Prostate gland (tissue), 2 donors: ENCODE data around the gene SLC28A3.

ENCODE experiments used
- POLR2A ChIP-seq: fragments of 450-650 bp; IDR thresholded peaks from one replicate; pipeline ENCODE4 v1.6.1; 2016; ENCODE audit warnings: antibody characterized with exemption, mild to moderate bottlenecking
- POLR2AphosphoS5 ChIP-seq: sonication (generic); formaldehyde crosslinking; IDR thresholded peaks from one replicate; pipeline ENCODE4 v1.6.1; 2017; ENCODE audit warnings: antibody characterized with exemption
- TF ChIP-seq, protein P1 (sequence below), 4 experiments: fragments of 200-600 bp in 2 of 4; fragments of 450-650 bp in 2 of 4; sonication (generic) in 2 of 4; IDR thresholded peaks; 1 replicate in 3 of 4; 2 replicates in 1 of 4; pipeline ENCODE4 v1.5.1; 2016 to 2019; ENCODE audit warnings: antibody characterized with exemption in 4 of 4, mild to moderate bottlenecking in 2 of 4, moderate library complexity in 2 of 4

GRCh38 chr9:84354035-84354434, 13.5 kb upstream of the SLC28A3 start:
- TF ChIP-seq POLR2AphosphoS5, result no peak
- TF ChIP-seq, protein P1, sequence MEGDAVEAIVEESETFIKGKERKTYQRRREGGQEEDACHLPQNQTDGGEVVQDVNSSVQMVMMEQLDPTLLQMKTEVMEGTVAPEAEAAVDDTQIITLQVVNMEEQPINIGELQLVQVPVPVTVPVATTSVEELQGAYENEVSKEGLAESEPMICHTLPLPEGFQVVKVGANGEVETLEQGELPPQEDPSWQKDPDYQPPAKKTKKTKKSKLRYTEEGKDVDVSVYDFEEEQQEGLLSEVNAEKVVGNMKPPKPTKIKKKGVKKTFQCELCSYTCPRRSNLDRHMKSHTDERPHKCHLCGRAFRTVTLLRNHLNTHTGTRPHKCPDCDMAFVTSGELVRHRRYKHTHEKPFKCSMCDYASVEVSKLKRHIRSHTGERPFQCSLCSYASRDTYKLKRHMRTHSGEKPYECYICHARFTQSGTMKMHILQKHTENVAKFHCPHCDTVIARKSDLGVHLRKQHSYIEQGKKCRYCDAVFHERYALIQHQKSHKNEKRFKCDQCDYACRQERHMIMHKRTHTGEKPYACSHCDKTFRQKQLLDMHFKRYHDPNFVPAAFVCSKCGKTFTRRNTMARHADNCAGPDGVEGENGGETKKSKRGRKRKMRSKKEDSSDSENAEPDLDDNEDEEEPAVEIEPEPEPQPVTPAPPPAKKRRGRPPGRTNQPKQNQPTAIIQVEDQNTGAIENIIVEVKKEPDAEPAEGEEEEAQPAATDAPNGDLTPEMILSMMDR (IDR thresholded peaks at IDR 0.05), result no peak
- no peak for TF ChIP-seq POLR2A
